Ovary (tissue), 10 donors: ENCODE data around the gene PAN2. TPM values are rescaled to one million over a fixed set of nuclear protein-coding genes. Genes with fewer than 3 reads are reported as not detected.

ENCODE experiments used
- DNase-seq, 5 donors: peaks; one replicate each; pipeline ENCODE4 v3.0.0-alpha.2; 2019 to 2020
- H3K27ac ChIP-seq, 2 donors: fragments of 200-600 bp; one replicate each; pipeline versions ENCODE4 v1.5.1 to v1.8.0; 2019 to 2022
- H3K27me3 ChIP-seq: fragments of 200-600 bp; one replicate; pipeline ENCODE4 v1.8.0; 2022
- H3K36me3 ChIP-seq: fragments of 200-600 bp; sonication (generic); one replicate; pipeline ENCODE4 v1.5.1; 2019
- H3K4me1 ChIP-seq: one replicate; pipeline ENCODE4 v1.8.1; 2013; ENCODE audit warnings: mild to moderate bottlenecking, moderate library complexity; ENCODE audit not compliant: insufficient read depth
- H3K4me3 ChIP-seq: fragments of 200-600 bp; sonication (generic); one replicate; pipeline ENCODE4 v1.5.1; 2017
- H3K9me3 ChIP-seq, 2 donors: fragments of 200-600 bp in 1 of 2; sonication (generic) in 1 of 2; one replicate each; pipeline versions ENCODE4 v1.5.1 to v1.8.1; 2013 to 2019; ENCODE audit warnings: mild to moderate bottlenecking in 1 of 2, moderate library complexity in 1 of 2
- EP300 ChIP-seq: sonication (generic); formaldehyde crosslinking; IDR thresholded peaks from one replicate; pipeline ENCODE4 v1.6.1; 2017; ENCODE audit warnings: antibody characterized with exemption
- POLR2A ChIP-seq: fragments of 450-650 bp; IDR thresholded peaks from one replicate; pipeline ENCODE4 v1.6.1; 2017; ENCODE audit warnings: antibody characterized with exemption, mild to moderate bottlenecking, moderate library complexity
- WGBS, 3 donors: extraction: QIAGEN DNeasy Blood & Tissue Kit in 1 of 3; methylation state at CpG; one replicate each; pipeline versions ENCODE4 v1.1.5 to v1.1.7; 2013 to 2017; 5-methylcytosine and 5-hydroxymethylcytosine counted together
- intact Hi-C, 4 donors: fragments of 100-400 bp; cut with DNase I; formaldehyde crosslinking; loops; one replicate each; pipeline versions ENCODE4 v1.11.0 to v1.15.1; 2022 to 2023
- long read RNA-seq, 3 donors: library from polyadenylated mRNA in 2 of 3; unstranded in 2 of 3; transcript quantifications; one replicate each; pipeline ENCODE4 v2.0.0 and lab custom pipeline, GENCODE V29; 2021 to 2026
- polyA plus RNA-seq, 2 donors: library from polyadenylated mRNA; stranded (reverse); fragments of 200-250 nt in 1 of 2; fragments of 350-450 nt in 1 of 2; fragmentation: Illumina TruSeq in 1 of 2; extraction: RNeasy Lipid Tissue Mini Kit (QIAGEN cat#74804) in 1 of 2; gene quantifications; one replicate each; pipeline ENCODE4 v1.2.3, GENCODE V29; 2013 to 2014
- total RNA-seq, 7 donors: library from RNA; depleted of rRNA in 2 of 7; stranded (reverse); fragments of >200 nt in 2 of 7; fragmentation: NEBNext Ultra II Directional in 3 of 7; extraction: Animal tissue kit (Norgen Biotek cat#: 25700) in 3 of 7; gene quantifications; one replicate each; pipeline versions ENCODE4 v1.1.0 to v1.2.4, GENCODE V29; 2016 to 2023
- TF ChIP-seq, protein P1 (sequence below), 3 donors: fragments of 450-650 bp in 2 of 3; fragments of 200-600 bp in 1 of 3; IDR thresholded peaks; one replicate each; pipeline versions ENCODE4 v1.5.1 to v1.8.0; 2016 to 2022; ENCODE audit warnings: antibody characterized with exemption in 3 of 3, mild to moderate bottlenecking in 1 of 3
- donor health status: DM: no; HTN: no; CAD: no; lungs with moderate emphysema.
- donor health status: DM: no; HTN: no; CAD: no.
- donor health status: Bipolar disorder and iron deficiency.
- donor health status: DM: yes; HTN: yes; CAD: no.
- donor health status: DM: no; HTN: no; CAD: no.
- donor health status: DM: yes; HTN: yes; CAD: no.

The PAN2 gene, protein sequence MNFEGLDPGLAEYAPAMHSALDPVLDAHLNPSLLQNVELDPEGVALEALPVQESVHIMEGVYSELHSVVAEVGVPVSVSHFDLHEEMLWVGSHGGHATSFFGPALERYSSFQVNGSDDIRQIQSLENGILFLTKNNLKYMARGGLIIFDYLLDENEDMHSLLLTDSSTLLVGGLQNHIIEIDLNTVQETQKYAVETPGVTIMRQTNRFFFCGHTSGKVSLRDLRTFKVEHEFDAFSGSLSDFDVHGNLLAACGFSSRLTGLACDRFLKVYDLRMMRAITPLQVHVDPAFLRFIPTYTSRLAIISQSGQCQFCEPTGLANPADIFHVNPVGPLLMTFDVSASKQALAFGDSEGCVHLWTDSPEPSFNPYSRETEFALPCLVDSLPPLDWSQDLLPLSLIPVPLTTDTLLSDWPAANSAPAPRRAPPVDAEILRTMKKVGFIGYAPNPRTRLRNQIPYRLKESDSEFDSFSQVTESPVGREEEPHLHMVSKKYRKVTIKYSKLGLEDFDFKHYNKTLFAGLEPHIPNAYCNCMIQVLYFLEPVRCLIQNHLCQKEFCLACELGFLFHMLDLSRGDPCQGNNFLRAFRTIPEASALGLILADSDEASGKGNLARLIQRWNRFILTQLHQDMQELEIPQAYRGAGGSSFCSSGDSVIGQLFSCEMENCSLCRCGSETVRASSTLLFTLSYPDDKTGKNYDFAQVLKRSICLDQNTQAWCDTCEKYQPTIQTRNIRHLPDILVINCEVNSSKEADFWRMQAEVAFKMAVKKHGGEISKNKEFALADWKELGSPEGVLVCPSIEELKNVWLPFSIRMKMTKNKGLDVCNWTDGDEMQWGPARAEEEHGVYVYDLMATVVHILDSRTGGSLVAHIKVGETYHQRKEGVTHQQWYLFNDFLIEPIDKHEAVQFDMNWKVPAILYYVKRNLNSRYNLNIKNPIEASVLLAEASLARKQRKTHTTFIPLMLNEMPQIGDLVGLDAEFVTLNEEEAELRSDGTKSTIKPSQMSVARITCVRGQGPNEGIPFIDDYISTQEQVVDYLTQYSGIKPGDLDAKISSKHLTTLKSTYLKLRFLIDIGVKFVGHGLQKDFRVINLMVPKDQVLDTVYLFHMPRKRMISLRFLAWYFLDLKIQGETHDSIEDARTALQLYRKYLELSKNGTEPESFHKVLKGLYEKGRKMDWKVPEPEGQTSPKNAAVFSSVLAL
- total RNA-seq: 100 to 1,000 TPM in 1 of 7 donors, 10 to 100 TPM in 6; 41.0 to 103 (median 74.5) TPM
- 10 to 100 TPM; 44.2 to 67.2 TPM for polyA plus RNA-seq
- long read RNA-seq, donor 1, partial matches to known transcripts: 12 of 20 reads
- long read RNA-seq, donor 1, other reads (novel, unspliced or antisense): 7 of 20 reads
- long read RNA-seq, donor 2, full-length matches to known transcripts: 5 of 18 reads
- long read RNA-seq, donor 2, partial matches to known transcripts: 7 of 18 reads
- long read RNA-seq, donor 2, other reads (novel, unspliced or antisense): 6 of 18 reads
- long read RNA-seq, donor 3, full-length matches to known transcripts: 7 of 44 reads
- long read RNA-seq, donor 3, partial matches to known transcripts: 13 of 44 reads
- long read RNA-seq, donor 3, other reads (novel, unspliced or antisense): 24 of 44 reads

DNA sequence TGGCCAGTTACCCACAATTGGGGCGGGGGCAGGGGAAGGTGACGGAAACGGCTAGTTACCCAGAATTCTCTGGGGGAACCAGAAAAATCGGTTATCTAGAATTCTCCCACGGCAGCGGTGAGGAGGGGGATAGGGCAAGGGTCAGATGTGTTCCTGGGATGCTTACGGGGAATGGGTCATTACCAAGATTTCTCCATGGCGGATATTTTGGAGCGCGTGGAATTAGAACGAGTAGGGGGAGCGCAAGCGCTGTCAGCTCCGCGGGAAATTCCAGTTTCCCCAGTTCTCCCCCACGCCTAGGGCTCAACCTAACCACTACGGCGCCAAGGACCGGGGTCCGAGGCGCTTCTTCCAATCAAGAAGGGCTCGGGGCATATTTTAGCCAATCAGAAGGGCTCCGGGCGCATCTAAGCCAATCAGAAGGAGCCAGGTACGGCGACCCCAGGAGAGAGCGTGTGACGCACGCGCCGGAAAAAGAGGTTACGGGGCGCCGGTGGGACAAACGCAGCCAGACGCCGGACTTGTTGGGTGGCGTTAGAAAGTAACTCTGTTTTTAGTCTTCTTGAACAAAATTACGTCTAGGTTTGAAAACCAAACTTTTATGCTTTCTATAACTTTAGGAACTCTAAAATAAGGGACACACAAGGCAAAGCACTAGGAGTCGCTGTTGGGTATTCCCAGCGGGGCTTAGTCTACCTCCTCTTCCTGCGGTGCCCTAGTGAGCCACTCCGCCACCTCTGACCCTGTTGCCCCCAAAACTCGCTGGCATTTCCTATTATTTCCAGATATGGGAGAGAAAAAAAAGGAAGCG, at the start of gene PAN2:
Gene PAN2, minus strand, starts transcription at position 322 of the 811 bp plus-strand sequence. CDS start 906 bp downstream, outside the sequence.
- peak within 1 kb of the TSS; percentile 91 to 93 for H3K27ac ChIP-seq
- TF ChIP-seq, protein P1, sequence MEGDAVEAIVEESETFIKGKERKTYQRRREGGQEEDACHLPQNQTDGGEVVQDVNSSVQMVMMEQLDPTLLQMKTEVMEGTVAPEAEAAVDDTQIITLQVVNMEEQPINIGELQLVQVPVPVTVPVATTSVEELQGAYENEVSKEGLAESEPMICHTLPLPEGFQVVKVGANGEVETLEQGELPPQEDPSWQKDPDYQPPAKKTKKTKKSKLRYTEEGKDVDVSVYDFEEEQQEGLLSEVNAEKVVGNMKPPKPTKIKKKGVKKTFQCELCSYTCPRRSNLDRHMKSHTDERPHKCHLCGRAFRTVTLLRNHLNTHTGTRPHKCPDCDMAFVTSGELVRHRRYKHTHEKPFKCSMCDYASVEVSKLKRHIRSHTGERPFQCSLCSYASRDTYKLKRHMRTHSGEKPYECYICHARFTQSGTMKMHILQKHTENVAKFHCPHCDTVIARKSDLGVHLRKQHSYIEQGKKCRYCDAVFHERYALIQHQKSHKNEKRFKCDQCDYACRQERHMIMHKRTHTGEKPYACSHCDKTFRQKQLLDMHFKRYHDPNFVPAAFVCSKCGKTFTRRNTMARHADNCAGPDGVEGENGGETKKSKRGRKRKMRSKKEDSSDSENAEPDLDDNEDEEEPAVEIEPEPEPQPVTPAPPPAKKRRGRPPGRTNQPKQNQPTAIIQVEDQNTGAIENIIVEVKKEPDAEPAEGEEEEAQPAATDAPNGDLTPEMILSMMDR (IDR thresholded peaks at IDR 0.05): peak; percentile 17 to 71 (median 68)
- TF ChIP-seq POLR2A (peak; percentile 90), EP300 (no peak)
- peak within 1 kb of the TSS; percentile 49 for H3K4me3 ChIP-seq
- peaks cover 7% of the 10 kb centered on the region for H3K4me1 ChIP-seq
- DNase-seq: peak; percentile 93 to 97 (median 95)
- H3K27me3 ChIP-seq: no peaks in the 10 kb centered on the region
- no peaks in the 10 kb centered on the region for H3K36me3 ChIP-seq
- no peaks in the 10 kb centered on the region for H3K9me3 ChIP-seq
- intact Hi-C loops: loop anchor here in 1 of 4 donors (10.0 kb wide), 1 partner anchor 131 kb away; the partner anchor contains the start of gene SPRYD4
- WGBS, 3 donors: 0 to 1% (median 0%) methylated on average over 45 of the region's 45 CpGs

DNA sequence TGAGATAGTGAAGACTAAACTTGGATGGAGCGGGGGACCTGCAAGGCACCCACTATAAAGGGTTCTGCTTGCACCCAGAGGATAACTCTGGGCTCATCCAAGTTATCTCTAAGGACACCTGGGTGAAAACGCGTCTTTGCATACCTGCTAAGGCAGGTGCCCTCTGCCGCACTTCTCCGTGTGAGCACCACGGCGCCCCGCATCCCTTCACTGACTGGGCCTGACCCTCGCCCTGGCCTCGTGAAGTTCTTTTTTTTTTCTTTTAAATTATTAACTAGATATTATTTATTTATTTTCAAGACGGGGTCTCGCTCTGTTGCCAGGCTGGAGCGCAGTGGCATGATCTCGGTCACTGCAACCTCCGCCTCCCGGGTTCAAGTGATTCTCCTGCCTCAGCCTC, 48.8 kb upstream of the PAN2 start:
- Histone ChIP-seq H3K27ac (no peak overlapping the region), H3K9me3 (no peaks in the 10 kb centered on the region), H3K27me3 (no peaks in the 10 kb centered on the region), H3K4me1 (no peaks in the 10 kb centered on the region), H3K36me3 (no peaks in the 10 kb centered on the region), H3K4me3 (no peak overlapping the region)
- intact Hi-C loops: no loop called here
- TF ChIP-seq POLR2A (no peak), EP300 (no peak)
- TF ChIP-seq, protein P1 (IDR thresholded peaks at IDR 0.05): no peak
- no peak for DNase-seq
- 91 to 93% (median 92%) methylated on average over 16 of the region's 16 CpGs for WGBS, 3 donors

DNA sequence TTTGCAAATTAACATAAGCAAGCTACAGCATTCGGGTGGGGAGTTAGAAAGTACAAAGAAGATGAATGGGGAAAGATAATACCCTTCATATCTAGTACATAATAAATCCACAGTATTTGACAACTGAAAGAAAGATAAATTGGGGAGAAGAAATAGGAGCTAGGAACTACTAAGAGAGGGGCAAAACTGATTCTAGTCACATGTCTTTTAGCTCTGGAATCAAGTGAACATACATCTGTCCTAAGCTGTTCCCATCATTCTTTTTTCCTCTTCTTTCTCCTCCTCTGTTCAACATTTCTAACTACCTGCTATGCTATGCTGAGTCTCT, 44.2 kb upstream of the PAN2 start:
- no peak for DNase-seq

More for the DNA sequence above, 44.2 kb upstream of the PAN2 start:
- H3K27ac ChIP-seq: no peak overlapping the region
- intact Hi-C loops: loop anchor here in 1 of 4 donors (10.0 kb wide), 1 partner anchor 67 kb away; the partner anchor contains the start of gene TIMELESS
- no peaks in the 10 kb centered on the region for H3K27me3 ChIP-seq
- TF ChIP-seq POLR2A (no peak), EP300 (no peak)
- TF ChIP-seq, protein P1 (IDR thresholded peaks at IDR 0.05): no peak
- 4 to 15% (median 6%) methylated on average over 1 of the region's 1 CpG for WGBS, 3 donors
- no peak overlapping the region for H3K4me3 ChIP-seq
- no peaks in the 10 kb centered on the region for H3K36me3 ChIP-seq
- H3K4me1 ChIP-seq: no peaks in the 10 kb centered on the region
- no peaks in the 10 kb centered on the region for H3K9me3 ChIP-seq
